K562 (cell line): ENCODE results near the gene SFT2D2. TPM values are rescaled to one million over a fixed set of nuclear protein-coding genes. Genes with fewer than 3 reads are reported as not detected.

Source experiments
- ARID3A ChIP-seq: IDR thresholded peaks from 2 replicates; pipeline ENCODE4 v1.6.1; 2012; ENCODE audit warnings: low read depth, low read length, improper control_type of control experiment, borderline replicate concordance
- ATF1 ChIP-seq, 2 experiments: fragments of 450-650 bp in 1 of 2; IDR thresholded peaks; 2 replicates each; pipeline ENCODE4 v1.6.1; 2016; ENCODE audit warnings: missing compliant biosample characterization in 1 of 2, missing genetic modification characterization in 1 of 2
- BRF1 ChIP-seq: IDR thresholded peaks from 3 replicates; pipeline ENCODE4 v1.6.1; 2011; ENCODE audit warnings: borderline replicate concordance, mild to moderate bottlenecking; ENCODE audit not compliant: insufficient read length; ENCODE audit errors: extremely low read depth
- CREM ChIP-seq: IDR thresholded peaks from 2 replicates; pipeline ENCODE4 v1.6.1; 2014; ENCODE audit warnings: antibody characterized with exemption, low read depth
- CTBP1 ChIP-seq: fragments of 450-650 bp; IDR thresholded peaks from 2 replicates; pipeline ENCODE4 v1.6.1; 2016; ENCODE audit warnings: borderline replicate concordance
- DPF2 ChIP-seq: fragments of 450-650 bp; IDR thresholded peaks from 2 replicates; pipeline ENCODE4 v1.6.1; 2016
- HMGN3 ChIP-seq: IDR thresholded peaks from 2 replicates; pipeline ENCODE4 v1.6.1; 2011; ENCODE audit warnings: borderline replicate concordance, low read depth, mild to moderate bottlenecking, mixed read lengths, low read length; ENCODE audit not compliant: insufficient read length; ENCODE audit errors: extremely low read depth
- MTA2 ChIP-seq: fragments of 450-650 bp; IDR thresholded peaks from 2 replicates; pipeline ENCODE4 v1.6.1; 2016; ENCODE audit warnings: low read depth
- NR1H2 ChIP-seq: sonication (generic); formaldehyde crosslinking; IDR thresholded peaks from 2 replicates; pipeline ENCODE4 v1.4.0; 2020; ENCODE audit warnings: mild to moderate bottlenecking, missing genetic modification reagents
- POLR2B ChIP-seq: fragments of 450-650 bp; IDR thresholded peaks from 2 replicates; pipeline ENCODE4 v1.6.1; 2018; ENCODE audit warnings: low read depth; ENCODE audit not compliant: partially characterized antibody
- RAD51 ChIP-seq: fragments of 450-650 bp; IDR thresholded peaks from 2 replicates; pipeline ENCODE4 v1.7.1; 2016; ENCODE audit warnings: low read depth, mild to moderate bottlenecking, borderline replicate concordance
- SMAD4 ChIP-seq: fragments of 250-450 bp; sonication (Bioruptor Pico); conservative IDR thresholded peaks from 2 replicates; pipeline ENCODE4 v1.8.0; 2021; ENCODE audit warnings: inconsistent platforms, mild to moderate bottlenecking, moderate library complexity
- SUPT5H ChIP-seq: fragments of 450-650 bp; IDR thresholded peaks from 2 replicates; pipeline ENCODE4 v1.6.1; 2016
- TRIM24 ChIP-seq, 2 experiments: fragments of 450-650 bp; IDR thresholded peaks; 2 replicates each; pipeline ENCODE4 v1.6.1; 2016
- ZBTB40 ChIP-seq, 2 experiments: fragments of 450-650 bp in 1 of 2; sonication (generic) in 1 of 2; formaldehyde crosslinking in 1 of 2; IDR thresholded peaks; 2 replicates each; pipeline versions ENCODE4 v1.7.1 to v1.9.0; 2016 to 2022; ENCODE audit warnings: inconsistent platforms in 1 of 2, mild to moderate bottlenecking in 1 of 2, missing genetic modification reagents in 1 of 2
- ZFP30 ChIP-seq: fragments of 250-450 bp; sonication (Bioruptor Pico); IDR thresholded peaks from 2 replicates; pipeline ENCODE4 v1.8.0; 2022; ENCODE audit warnings: moderate library complexity, mild to moderate bottlenecking, inconsistent platforms, borderline replicate concordance
- ZNF764 ChIP-seq: fragments of 250-450 bp; sonication (Bioruptor Pico); IDR thresholded peaks from 2 replicates; pipeline ENCODE4 v1.4.0; 2020; ENCODE audit warnings: low read depth, mild to moderate bottlenecking, moderate library complexity
- ZNF778 ChIP-seq: fragments of 450-650 bp; formaldehyde crosslinking; IDR thresholded peaks from 2 replicates; pipeline ENCODE4 v1.4.0; 2020; ENCODE audit warnings: mild to moderate bottlenecking, moderate library complexity
- polyA plus RNA-seq, 8 experiments: library from polyadenylated mRNA; depleted of rRNA in 4 of 8; stranded (reverse) in 5 of 8; unstranded in 3 of 8; fragments of >200 nt; fragmentation: Nextera tagmentation in 2 of 8; fragmentation: Illumina TruSeq in 1 of 8; extraction: Ambion mirVana in 2 of 8; extraction: Trizol in 1 of 8; gene quantifications; 2 replicates each; pipeline versions ENCODE4 v1.2.1 to v1.2.3, GENCODE V29; 2011 to 2014; ENCODE audit warnings: inconsistent platforms in 1 of 8, missing spikeins in 1 of 8
- total RNA-seq, 7 experiments: library from RNA; depleted of rRNA in 6 of 7; stranded (reverse); fragments of >200 nt in 6 of 7; fragmentation: Illumina TruSeq in 2 of 7; extraction: Trizol in 2 of 7; gene quantifications; 2 replicates each; pipeline versions ENCODE4 v1.2.1 to v1.2.3, GENCODE V29; 2011 to 2021; ENCODE audit warnings: low replicate concordance in 1 of 7

SFT2D2 gene
- total and polyA plus RNA-seq, 9 of the 15 experiments (the other 6 are each of a cell fraction or from before 2014, with no cell fraction given) = 3.4 to 50.1 (median 21.6) TPM

- peak; percentile 71 for TF ChIP-seq ZBTB40 (IDR thresholded peaks at IDR 0.05)
- no peak for TF ChIP-seq ZBTB40 (CRISPR knock-in tag; IDR thresholded peaks at IDR 0.05)
- TF ChIP-seq ZNF778 = no peak
- TF ChIP-seq ATF1 (CRISPR knock-in tag; IDR thresholded peaks at IDR 0.05) = no peak
- TF ChIP-seq ATF1 (tag; IDR thresholded peaks at IDR 0.05) = 0 out of 2 replicates have a peak, but pooled peaks have one; percentile 47
- no peak for TF ChIP-seq BRF1
- no peak for TF ChIP-seq RAD51
- TF ChIP-seq CTBP1 = peak; percentile 86
- no peak for TF ChIP-seq ZNF764 (CRISPR knock-in tag)
- peak; percentile 58; the same call in 1 of the 2 replicates for TF ChIP-seq SMAD4
- TF ChIP-seq DPF2 = peak; percentile 96
- no peak for TF ChIP-seq POLR2B
- peak; percentile 92 for TF ChIP-seq MTA2
- no peak; the same call in 1 of the 2 replicates for TF ChIP-seq ARID3A
- peak; percentile 90 to 95 for TF ChIP-seq TRIM24 (IDR thresholded peaks at IDR 0.05)
- TF ChIP-seq CREM = peak; percentile 44; the same call in 1 of the 2 replicates
- no peak for TF ChIP-seq HMGN3
- no peak for TF ChIP-seq SUPT5H
- TF ChIP-seq NR1H2 (CRISPR knock-in tag) = no peak
- TF ChIP-seq ZFP30 = no peak
Observed at GRCh38 chr1:168288311-168289052, 62.7 kb downstream of the SFT2D2 start (continued).
